Measurements from ENCODE around the gene FKBP9.

FKBP9 gene

DNA sequence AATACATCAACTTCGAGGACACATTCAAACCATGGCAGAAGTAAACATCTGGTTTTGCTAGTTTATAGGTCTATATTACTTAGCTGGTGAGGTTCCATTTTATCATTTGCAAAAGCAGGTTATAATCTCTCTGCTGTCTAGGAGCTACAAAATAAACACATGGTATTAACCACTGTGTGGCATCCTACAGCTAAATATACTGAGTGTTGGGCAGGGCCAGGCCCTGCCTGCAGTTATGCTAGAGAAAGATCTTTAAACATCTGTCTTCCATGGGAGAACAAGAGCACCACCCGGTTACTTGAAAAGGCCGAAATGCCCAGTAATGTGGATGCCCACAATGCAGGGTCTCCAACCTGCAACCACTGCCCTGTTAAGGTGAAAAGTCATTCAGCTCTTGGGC, 20.6 kb upstream of the FKBP9 start:
- ATAC-seq (ENCODE audit: low read depth) (no peak; the same call in 2 of the 3 replicates), DNase-seq (ENCODE audit: low spot score) (no peak)
- Histone ChIP-seq H3K4me1 (ENCODE audit: insufficient read depth, poor library complexity, severe bottlenecking) (peaks cover 6% of the 10 kb centered on the region), H3K27me3 (ENCODE audit: insufficient read depth, poor library complexity, severe bottlenecking) (no peaks in the 10 kb centered on the region), H3K27ac (ENCODE audit: poor library complexity, severe bottlenecking) (no peak overlapping the region), H3K9me3 (ENCODE audit: severe bottlenecking) (no peaks in the 10 kb centered on the region), H3K4me3 (ENCODE audit: severe bottlenecking) (no peak overlapping the region), H3K36me3 (ENCODE audit: low read depth) (peaks cover 33% of the 10 kb centered on the region)
- no peak for TF ChIP-seq CTCF (IDR thresholded peaks at IDR 0.05; ENCODE audit: poor library complexity, severe bottlenecking)

DNA sequence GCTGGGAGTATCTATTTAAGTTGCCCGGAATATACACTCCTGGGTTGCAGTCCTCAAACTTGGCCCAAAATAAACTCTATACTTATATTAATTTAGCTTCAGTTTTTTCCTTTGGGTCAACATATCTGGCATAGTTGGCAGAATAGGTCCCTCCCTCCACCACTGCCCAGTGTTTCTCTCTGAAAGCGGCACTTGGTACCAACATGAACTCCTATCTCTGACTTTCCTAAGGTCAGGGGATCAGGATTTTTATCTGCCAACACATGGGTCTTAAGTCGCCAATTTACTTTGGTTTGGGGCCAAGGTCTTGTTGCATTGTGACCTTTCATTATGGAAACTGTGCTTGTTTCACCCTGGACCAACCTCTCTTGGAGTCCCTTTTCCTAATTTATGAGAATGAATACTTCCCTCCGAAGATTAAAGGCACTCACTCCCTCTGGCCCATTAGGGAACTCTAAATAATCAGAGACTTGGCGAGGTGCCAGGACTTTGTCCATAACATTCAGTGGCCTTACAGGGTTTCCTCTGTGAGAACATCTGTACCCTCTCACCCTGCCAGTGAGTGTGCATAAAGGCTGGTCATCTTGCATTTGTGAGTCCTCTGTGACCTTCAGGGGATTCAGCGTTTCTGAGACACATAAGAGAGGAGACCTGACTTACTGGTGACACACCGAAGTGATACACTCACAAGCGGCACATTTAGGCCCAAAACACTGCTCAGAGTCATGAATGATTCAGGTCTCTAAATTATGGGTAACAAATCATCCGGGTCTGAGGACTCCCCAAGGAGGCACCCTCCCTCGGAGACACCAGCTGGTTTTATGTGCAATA, 19.7 kb upstream of the FKBP9 start:
- Histone ChIP-seq H3K4me3 (ENCODE audit: severe bottlenecking) (no peak overlapping the region), H3K27ac (ENCODE audit: poor library complexity, severe bottlenecking) (no peak overlapping the region), H3K4me1 (ENCODE audit: insufficient read depth, poor library complexity, severe bottlenecking) (peaks cover 6% of the 10 kb centered on the region), H3K9me3 (ENCODE audit: severe bottlenecking) (no peaks in the 10 kb centered on the region), H3K27me3 (ENCODE audit: insufficient read depth, poor library complexity, severe bottlenecking) (no peaks in the 10 kb centered on the region), H3K36me3 (ENCODE audit: low read depth) (peaks cover 25% of the 10 kb centered on the region)
- no peak for TF ChIP-seq CTCF (IDR thresholded peaks at IDR 0.05; ENCODE audit: poor library complexity, severe bottlenecking)
- ATAC-seq (ENCODE audit: low read depth) (no peak), DNase-seq (ENCODE audit: low spot score) (no peak)

GRCh38 chr7:32941181-32941580, 16.1 kb upstream of the FKBP9 start:
- H3K27me3 ChIP-seq (ENCODE audit: insufficient read depth, poor library complexity, severe bottlenecking) = no peaks in the 10 kb centered on the region
- H3K27ac ChIP-seq (ENCODE audit: poor library complexity, severe bottlenecking) = peak overlapping the region; percentile 71
- H3K36me3 ChIP-seq (ENCODE audit: low read depth) = peaks cover 11% of the 10 kb centered on the region; the same call in 1 of the 2 replicates
- ATAC-seq (ENCODE audit: low read depth) (no peak), DNase-seq (ENCODE audit: low spot score) (no peak)
- H3K9me3 ChIP-seq (ENCODE audit: severe bottlenecking) = peaks cover 4% of the 10 kb centered on the region
- TF ChIP-seq CTCF (IDR thresholded peaks at IDR 0.05; ENCODE audit: poor library complexity, severe bottlenecking) = no peak
- H3K4me1 ChIP-seq (ENCODE audit: insufficient read depth, poor library complexity, severe bottlenecking) = peaks cover 6% of the 10 kb centered on the region
- peak overlapping the region; percentile 65 for H3K4me3 ChIP-seq (ENCODE audit: severe bottlenecking)

DNA sequence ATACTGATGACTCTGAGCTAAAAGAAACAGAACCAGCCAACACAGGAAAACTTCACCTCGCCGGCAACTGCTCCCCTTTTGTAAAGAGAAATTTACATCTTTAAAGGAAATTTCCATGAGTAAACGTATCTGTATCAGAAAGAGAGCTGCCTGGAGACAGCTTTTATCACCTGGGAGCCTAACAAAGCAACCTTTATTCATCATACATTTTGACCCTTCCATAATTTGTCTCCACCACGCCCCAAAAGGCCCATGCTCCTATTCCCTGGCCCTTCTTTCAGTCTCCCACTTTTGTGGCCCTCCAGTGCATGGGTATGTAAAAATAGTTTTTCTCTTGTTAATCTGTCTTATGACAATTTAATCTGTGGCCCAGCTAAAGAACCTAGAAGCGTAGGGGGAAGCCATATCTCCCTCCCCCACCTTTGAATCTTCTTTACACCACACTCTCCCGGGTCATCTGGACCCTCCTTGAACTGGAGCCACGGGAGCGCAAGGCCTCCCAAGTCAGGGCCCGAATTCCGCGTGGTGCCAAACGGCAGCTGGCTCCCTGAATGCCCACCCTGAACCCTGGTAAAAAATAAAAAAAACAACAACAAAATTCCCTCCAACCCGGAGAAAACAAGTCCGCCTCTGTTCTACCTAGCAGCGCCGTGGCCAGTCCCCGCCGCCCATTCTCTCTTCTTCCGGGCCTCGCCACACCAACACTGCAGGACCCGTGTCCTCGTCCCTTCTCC, 15.4 kb upstream of the FKBP9 start:
- TF ChIP-seq CTCF (IDR thresholded peaks at IDR 0.05; ENCODE audit: poor library complexity, severe bottlenecking) = no peak
- Histone ChIP-seq H3K9me3 (ENCODE audit: severe bottlenecking) (peaks cover 4% of the 10 kb centered on the region), H3K36me3 (ENCODE audit: low read depth) (peaks cover 11% of the 10 kb centered on the region; the same call in 1 of the 2 replicates), H3K4me3 (ENCODE audit: severe bottlenecking) (peak overlapping the region; percentile 65), H3K27ac (ENCODE audit: poor library complexity, severe bottlenecking) (peak overlapping the region; percentile 71), H3K27me3 (ENCODE audit: insufficient read depth, poor library complexity, severe bottlenecking) (no peaks in the 10 kb centered on the region), H3K4me1 (ENCODE audit: insufficient read depth, poor library complexity, severe bottlenecking) (peaks cover 6% of the 10 kb centered on the region)
- ATAC-seq (ENCODE audit: low read depth) (peak; percentile 50; the same call in 2 of the 3 replicates), DNase-seq (ENCODE audit: low spot score) (no peak)
